ENCODE results near the gene ZAR1L.
A peak's percentile ranks its signal among the peaks of the same experiment; 100 is the strongest.

ZAR1L gene

GRCh38 chr13:32302461-32302860, 12.7 kb downstream of the ZAR1L start:
- no peak for DNase-seq (ENCODE audit: low spot score)

GRCh38 chr13:32300920-32301319, 14.2 kb downstream of the ZAR1L start:
- no peak for DNase-seq (ENCODE audit: low spot score)

- no peak for DNase-seq (ENCODE audit: low spot score)
Measured at GRCh38 chr13:32300406-32300805, 14.8 kb downstream of the ZAR1L start.

- DNase-seq (ENCODE audit: low spot score), result no peak
Measured at GRCh38 chr13:32299893-32300292, 15.3 kb downstream of the ZAR1L start.

GRCh38 chr13:32298695-32299094, 16.5 kb downstream of the ZAR1L start:
- DNase-seq (ENCODE audit: low spot score), result no peak

- no peak for DNase-seq (ENCODE audit: low spot score)
Measured at GRCh38 chr13:32297206-32297605, 18.0 kb downstream of the ZAR1L start.

- DNase-seq (ENCODE audit: low spot score), result no peak
Measured at GRCh38 chr13:32285633-32285965, 29.6 kb downstream of the ZAR1L start.

GRCh38 chr13:32284927-32285632, 30.1 kb downstream of the ZAR1L start:
- DNase-seq (ENCODE audit: low spot score), result peak; percentile 87

GRCh38 chr13:32282096-32282711, 33.0 kb downstream of the ZAR1L start:
- DNase-seq (ENCODE audit: low spot score), result no peak

GRCh38 chr13:32281096-32281495, 34.1 kb downstream of the ZAR1L start:
- DNase-seq (ENCODE audit: low spot score), result no peak

GRCh38 chr13:32278426-32278825, 36.7 kb downstream of the ZAR1L start:
- DNase-seq (ENCODE audit: low spot score), result no peak

GRCh38 chr13:32277839-32278238, 37.3 kb downstream of the ZAR1L start:
- DNase-seq (ENCODE audit: low spot score), result no peak

GRCh38 chr13:32272021-32272683, 43.0 kb downstream of the ZAR1L start:
- DNase-seq (ENCODE audit: low spot score), result no peak

- DNase-seq (ENCODE audit: low spot score), result no peak
Measured at GRCh38 chr13:32267836-32268439, 47.2 kb downstream of the ZAR1L start.

GRCh38 chr13:32266130-32266529, 49.0 kb downstream of the ZAR1L start:
- DNase-seq (ENCODE audit: low spot score), result peak; percentile 67

GRCh38 chr13:32265726-32266125, 49.4 kb downstream of the ZAR1L start:
- peak; percentile 68 for DNase-seq (ENCODE audit: low spot score)

- peak; percentile 83 for DNase-seq (ENCODE audit: low spot score)
Measured at GRCh38 chr13:32264407-32264806, 50.8 kb downstream of the ZAR1L start.

GRCh38 chr13:32262619-32263018, 52.5 kb downstream of the ZAR1L start:
- DNase-seq (ENCODE audit: low spot score), result no peak

GRCh38 chr13:32262165-32262564, 53.0 kb downstream of the ZAR1L start:
- no peak for DNase-seq (ENCODE audit: low spot score)

GRCh38 chr13:32261567-32261966, 53.6 kb downstream of the ZAR1L start:
- DNase-seq (ENCODE audit: low spot score), result peak; percentile 38

GRCh38 chr13:32259116-32259515, 56.0 kb downstream of the ZAR1L start:
- DNase-seq (ENCODE audit: low spot score), result no peak

- DNase-seq (ENCODE audit: low spot score), result no peak
Measured at GRCh38 chr13:32257649-32258048, 57.5 kb downstream of the ZAR1L start.

- DNase-seq (ENCODE audit: low spot score), result no peak
Measured at GRCh38 chr13:32256243-32256642, 58.9 kb downstream of the ZAR1L start.
